Thyroid gland (tissue), 4 donors: ENCODE results near the gene FAM209A.

Experiments used
- POLR2A ChIP-seq, 2 donors: fragments of 450-650 bp; IDR thresholded peaks; one replicate each; pipeline ENCODE4 v1.6.1; 2017; ENCODE audit warnings: antibody characterized with exemption in 2 of 2, mild to moderate bottlenecking in 2 of 2, moderate library complexity in 1 of 2
- TF ChIP-seq, protein P1 (sequence below), 6 experiments: fragments of 200-600 bp in 3 of 6; fragments of 450-650 bp in 3 of 6; sonication (generic) in 3 of 6; IDR thresholded peaks; one replicate each; pipeline ENCODE4 v1.5.1; 2016 to 2019; ENCODE audit warnings: antibody characterized with exemption in 6 of 6, mild to moderate bottlenecking in 2 of 6, inconsistent platforms in 1 of 6, moderate library complexity in 1 of 6

DNA sequence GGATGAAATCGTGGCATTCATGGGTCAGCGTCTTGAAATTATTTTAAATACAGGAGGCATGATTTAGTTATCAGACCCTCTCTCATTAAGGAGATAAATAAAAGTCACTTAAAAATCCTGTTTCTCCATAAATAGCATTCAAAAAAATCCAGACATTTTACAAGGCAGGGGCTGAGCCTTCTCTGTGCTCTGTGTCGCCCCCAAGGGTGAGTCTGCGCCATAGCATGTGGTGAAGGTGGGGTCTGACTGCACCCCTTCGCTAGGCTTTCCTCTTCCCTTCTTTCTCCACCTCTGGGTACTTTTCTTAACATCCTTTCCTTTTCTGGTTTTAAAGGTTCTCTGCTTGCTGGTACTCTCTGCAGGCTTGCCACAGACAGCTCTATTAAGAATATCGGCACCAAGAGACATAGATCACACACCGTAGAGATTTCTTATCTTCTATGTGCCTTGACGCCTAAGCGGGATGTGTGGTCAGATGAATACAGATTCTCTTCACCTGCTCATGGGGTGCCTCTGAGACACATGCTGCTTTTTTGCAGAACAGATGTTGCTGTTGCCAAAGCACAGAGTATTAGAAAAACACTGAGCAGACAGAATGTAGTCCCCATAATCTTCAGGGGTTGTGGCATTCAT lies 20.1 kb upstream of the FAM209A start:
- TF ChIP-seq, protein P1, sequence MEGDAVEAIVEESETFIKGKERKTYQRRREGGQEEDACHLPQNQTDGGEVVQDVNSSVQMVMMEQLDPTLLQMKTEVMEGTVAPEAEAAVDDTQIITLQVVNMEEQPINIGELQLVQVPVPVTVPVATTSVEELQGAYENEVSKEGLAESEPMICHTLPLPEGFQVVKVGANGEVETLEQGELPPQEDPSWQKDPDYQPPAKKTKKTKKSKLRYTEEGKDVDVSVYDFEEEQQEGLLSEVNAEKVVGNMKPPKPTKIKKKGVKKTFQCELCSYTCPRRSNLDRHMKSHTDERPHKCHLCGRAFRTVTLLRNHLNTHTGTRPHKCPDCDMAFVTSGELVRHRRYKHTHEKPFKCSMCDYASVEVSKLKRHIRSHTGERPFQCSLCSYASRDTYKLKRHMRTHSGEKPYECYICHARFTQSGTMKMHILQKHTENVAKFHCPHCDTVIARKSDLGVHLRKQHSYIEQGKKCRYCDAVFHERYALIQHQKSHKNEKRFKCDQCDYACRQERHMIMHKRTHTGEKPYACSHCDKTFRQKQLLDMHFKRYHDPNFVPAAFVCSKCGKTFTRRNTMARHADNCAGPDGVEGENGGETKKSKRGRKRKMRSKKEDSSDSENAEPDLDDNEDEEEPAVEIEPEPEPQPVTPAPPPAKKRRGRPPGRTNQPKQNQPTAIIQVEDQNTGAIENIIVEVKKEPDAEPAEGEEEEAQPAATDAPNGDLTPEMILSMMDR (IDR thresholded peaks at IDR 0.05) = peak in 3 of 6 experiments; percentile 10 to 35 (median 11)
- TF ChIP-seq POLR2A (IDR thresholded peaks at IDR 0.05) = no peak
